IPS-18c (cell line): ENCODE measurements around the gene PRPF39.

Source experiments
- H3K4me3 ChIP-seq: 2 replicates; pipeline ENCODE4 v1.7.0; 2013; ENCODE audit warnings: low read depth, mild to moderate bottlenecking, low read length, moderate library complexity; ENCODE audit not compliant: insufficient read depth
- H3K9me3 ChIP-seq: one replicate; pipeline ENCODE4 v1.6.1; 2013; ENCODE audit warnings: mild to moderate bottlenecking, low read length, moderate library complexity; ENCODE audit not compliant: control insufficient read depth, insufficient read depth

The PRPF39 gene, protein sequence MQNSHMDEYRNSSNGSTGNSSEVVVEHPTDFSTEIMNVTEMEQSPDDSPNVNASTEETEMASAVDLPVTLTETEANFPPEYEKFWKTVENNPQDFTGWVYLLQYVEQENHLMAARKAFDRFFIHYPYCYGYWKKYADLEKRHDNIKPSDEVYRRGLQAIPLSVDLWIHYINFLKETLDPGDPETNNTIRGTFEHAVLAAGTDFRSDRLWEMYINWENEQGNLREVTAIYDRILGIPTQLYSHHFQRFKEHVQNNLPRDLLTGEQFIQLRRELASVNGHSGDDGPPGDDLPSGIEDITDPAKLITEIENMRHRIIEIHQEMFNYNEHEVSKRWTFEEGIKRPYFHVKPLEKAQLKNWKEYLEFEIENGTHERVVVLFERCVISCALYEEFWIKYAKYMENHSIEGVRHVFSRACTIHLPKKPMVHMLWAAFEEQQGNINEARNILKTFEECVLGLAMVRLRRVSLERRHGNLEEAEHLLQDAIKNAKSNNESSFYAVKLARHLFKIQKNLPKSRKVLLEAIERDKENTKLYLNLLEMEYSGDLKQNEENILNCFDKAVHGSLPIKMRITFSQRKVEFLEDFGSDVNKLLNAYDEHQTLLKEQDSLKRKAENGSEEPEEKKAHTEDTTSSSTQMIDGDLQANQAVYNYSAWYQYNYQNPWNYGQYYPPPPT

GRCh38 chr14:45083976-45084722 is at the start of gene PRPF39:
TSS of gene PRPF39 (plus strand) at chr14:45084116. CDS start at chr14:45095240, 11,124 bp downstream.
- Histone ChIP-seq H3K4me3 (peak within 1 kb of the TSS; percentile 96), H3K9me3 (no peaks in the 10 kb centered on the region)

- Histone ChIP-seq H3K9me3 (peaks cover 11% of the 10 kb centered on the region), H3K4me3 (no peak overlapping the region)
Measured at GRCh38 chr14:45034730-45035129, 49.2 kb upstream of the PRPF39 start.

DNA sequence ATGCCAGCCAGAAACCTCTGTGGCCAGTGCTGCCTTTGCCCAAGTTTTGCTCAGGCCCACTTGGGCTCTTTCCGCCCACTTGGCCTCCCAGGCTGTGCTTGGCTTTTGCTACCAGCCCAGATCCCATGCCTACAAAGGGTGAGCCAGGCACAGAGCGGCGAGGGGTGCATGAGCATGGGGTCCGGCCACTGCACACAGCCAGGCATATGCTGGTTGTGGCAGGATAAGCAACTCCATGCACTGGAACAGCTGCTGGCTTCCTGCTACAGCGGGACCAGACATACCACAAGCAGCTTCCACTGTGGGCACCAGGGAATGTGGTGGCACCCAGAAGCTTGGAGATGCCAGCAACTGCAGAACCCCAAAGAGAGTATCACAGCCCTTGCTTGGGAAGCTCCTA is 45.7 kb upstream of the PRPF39 start:
- H3K4me3 ChIP-seq = no peak overlapping the region
- H3K9me3 ChIP-seq = peaks cover 11% of the 10 kb centered on the region

DNA sequence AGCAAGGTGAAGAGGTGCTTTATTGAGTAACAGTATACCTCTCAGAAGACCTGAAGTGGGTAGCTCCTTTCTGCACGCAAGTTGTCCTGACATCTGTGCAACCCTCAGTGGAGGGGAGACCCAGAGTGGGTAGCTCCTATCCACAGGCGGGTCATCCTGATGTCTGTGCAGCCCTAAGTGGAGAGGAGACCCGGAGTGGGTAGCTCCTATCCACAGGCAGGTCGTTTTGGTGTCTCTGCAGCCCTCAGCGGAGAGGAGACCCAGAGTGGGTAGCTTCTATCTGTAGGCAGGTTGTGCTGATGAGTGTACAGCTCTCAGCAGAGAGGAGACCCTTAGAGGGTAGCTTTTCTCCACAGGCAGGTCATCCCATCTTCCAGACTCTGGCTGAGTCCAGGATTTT is 45.1 kb upstream of the PRPF39 start:
- Histone ChIP-seq H3K4me3 (no peak overlapping the region), H3K9me3 (peaks cover 11% of the 10 kb centered on the region)

- H3K4me3 ChIP-seq = no peak overlapping the region; the same call in 1 of the 2 replicates
- H3K9me3 ChIP-seq = peaks cover 11% of the 10 kb centered on the region
Measured at GRCh38 chr14:45039390-45039789, 44.5 kb upstream of the PRPF39 start.

- peaks cover 11% of the 10 kb centered on the region for H3K9me3 ChIP-seq
- no peak overlapping the region for H3K4me3 ChIP-seq
Measured at GRCh38 chr14:45041641-45042040, 42.3 kb upstream of the PRPF39 start.

DNA sequence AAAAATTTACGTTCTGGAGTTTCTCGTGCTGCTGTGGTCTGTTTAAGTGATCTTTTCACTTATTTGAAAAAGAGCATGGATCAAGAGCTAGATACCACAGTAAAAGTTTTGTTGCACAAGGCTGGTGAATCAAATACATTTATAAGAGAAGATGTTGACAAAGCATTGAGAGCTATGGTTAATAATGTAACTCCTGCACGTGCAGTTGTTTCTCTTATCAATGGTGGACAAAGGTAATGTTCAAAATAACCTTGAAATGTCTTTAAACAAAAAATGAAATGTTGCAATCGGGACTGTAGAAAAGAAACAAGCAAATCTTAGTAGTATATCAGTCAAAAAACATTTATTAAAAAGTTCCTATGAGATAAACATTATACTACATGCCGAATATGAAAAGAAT is 39.3 kb upstream of the PRPF39 start:
- H3K9me3 ChIP-seq = no peaks in the 10 kb centered on the region

DNA sequence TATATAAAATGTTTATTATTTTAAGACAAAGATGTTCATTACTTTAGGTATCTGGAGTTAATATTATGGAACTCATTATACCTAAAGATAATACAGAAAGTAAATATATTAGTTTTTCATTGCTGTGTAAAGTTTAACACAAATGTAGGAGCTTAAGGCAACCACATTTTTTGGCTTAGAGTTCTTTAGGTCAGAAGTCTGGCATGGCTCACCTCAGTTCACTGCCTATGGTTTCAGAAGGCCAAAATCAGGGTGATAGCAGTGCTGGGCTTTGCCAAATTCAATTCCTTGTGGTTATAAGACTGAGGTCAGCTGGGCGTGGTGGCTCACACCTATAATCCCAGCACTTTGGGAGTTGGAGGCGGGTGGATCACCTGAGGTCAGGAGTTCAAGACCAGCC is 35.5 kb upstream of the PRPF39 start:
- no peaks in the 10 kb centered on the region for H3K9me3 ChIP-seq
- no peak overlapping the region for H3K4me3 ChIP-seq

More for the DNA sequence above, 39.3 kb upstream of the PRPF39 start:
- H3K4me3 ChIP-seq = no peak overlapping the region

- Histone ChIP-seq H3K9me3 (no peaks in the 10 kb centered on the region), H3K4me3 (no peak overlapping the region)
Measured at GRCh38 chr14:45051180-45051579, 32.7 kb upstream of the PRPF39 start.

DNA sequence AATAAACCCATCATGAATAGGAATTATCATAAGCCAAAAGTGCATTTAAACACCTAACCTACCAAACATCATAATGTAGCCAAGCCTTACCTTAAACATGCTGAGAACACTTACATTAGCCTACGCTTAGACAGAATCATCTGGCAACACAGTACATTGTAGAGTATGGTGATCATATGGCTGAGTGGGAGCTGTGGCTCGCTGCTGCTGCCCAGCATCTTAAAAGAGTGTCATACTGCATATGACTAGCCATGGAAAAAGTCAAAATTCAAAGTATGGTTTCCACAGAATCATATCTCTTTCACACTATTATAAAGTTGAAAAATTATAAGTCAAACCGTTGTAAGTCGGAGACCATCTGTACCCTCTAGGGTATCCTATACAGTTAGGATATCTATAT is 32.0 kb upstream of the PRPF39 start:
- Histone ChIP-seq H3K9me3 (no peaks in the 10 kb centered on the region), H3K4me3 (no peak overlapping the region)

GRCh38 chr14:45057349-45057748 is 26.6 kb upstream of the PRPF39 start:
- Histone ChIP-seq H3K9me3 (no peaks in the 10 kb centered on the region), H3K4me3 (no peak overlapping the region)

DNA sequence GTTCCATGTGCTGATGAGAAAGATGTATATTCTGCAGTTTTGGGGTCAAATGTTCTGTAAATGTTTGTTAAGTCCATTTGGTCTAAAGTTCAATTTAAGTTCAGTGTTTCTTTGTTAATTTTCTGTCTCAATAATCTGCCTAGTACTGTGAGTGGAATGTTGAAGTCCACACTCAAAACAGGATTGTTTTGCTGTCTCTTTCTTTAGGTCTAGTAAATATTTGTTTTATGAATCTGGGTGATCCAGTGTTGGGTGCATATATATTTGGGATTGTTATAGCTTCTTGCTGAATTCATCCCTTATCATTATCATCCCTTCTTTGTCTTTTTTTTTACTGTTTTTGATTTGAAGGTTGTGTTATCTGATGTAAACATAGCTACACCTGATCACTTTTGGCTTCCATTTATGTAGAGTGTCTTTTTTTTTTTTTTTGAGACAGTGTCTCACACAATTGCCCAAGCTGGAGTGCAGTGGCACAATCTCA is 26.0 kb upstream of the PRPF39 start:
- H3K4me3 ChIP-seq = no peak overlapping the region
- no peaks in the 10 kb centered on the region for H3K9me3 ChIP-seq

- Histone ChIP-seq H3K4me3 (no peak overlapping the region), H3K9me3 (no peaks in the 10 kb centered on the region)
Measured at GRCh38 chr14:45060551-45060950, 23.4 kb upstream of the PRPF39 start.

DNA sequence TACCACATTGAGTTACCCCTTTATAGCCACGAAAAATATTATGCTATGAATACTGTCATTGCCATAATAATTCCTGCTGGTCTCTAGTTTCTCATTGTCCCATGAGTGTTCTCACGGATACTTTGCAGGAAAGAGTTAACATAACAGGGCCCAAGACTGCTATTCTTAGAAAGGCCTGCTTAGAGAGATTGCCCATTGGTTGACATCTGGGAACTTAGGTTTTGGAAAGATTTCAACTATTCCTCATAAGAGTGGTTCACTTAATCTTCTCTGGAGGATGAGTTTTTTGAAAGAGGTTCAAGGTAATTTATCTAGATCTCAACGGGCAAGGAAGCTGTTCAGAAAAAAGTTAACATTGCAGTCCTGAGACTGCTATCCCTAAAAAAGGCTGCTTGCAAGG is 18.4 kb upstream of the PRPF39 start:
- Histone ChIP-seq H3K4me3 (no peak overlapping the region), H3K9me3 (no peaks in the 10 kb centered on the region)

DNA sequence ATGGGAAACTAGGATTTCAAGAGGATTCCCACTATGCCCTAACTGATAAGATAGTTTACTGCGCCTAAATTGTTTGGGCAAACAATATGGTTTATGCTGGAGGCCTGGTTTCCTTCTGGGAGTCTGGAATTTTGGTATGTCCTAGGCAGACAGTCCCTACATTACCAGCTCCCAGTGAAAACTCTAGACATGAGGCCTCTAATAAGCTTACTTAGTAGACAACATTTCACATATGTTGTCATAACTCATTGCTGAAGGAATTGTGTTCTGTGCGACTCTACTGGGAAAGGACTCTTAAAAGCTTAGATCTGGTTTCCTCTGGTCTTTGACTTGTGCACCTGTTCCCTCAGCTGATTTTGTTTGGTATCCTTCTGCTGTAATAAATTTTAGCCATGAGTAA is 18.0 kb upstream of the PRPF39 start:
- Histone ChIP-seq H3K4me3 (no peak overlapping the region), H3K9me3 (no peaks in the 10 kb centered on the region)

DNA sequence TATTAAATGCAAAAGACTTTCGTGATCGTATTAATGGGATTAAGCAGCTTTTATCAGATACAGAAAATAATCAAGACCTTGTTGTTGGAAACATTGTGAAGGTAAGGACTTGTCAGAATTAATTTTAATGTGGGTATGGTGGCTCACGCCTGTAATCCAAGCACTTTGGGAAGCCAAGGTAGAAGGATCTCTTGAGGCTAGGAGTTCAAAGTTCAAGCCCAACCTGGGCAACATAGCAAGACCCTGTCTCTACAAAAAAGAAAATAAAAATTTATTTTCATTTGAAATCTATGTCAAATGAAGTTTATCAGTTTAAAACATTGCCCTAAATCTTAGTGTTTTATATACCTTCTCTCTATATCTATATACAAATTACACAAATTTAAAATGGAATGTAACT is 17.2 kb upstream of the PRPF39 start:
- H3K9me3 ChIP-seq = no peaks in the 10 kb centered on the region

GRCh38 chr14:45068396-45068795 is 15.5 kb upstream of the PRPF39 start:
- no peaks in the 10 kb centered on the region for H3K9me3 ChIP-seq

More for the DNA sequence above, 17.2 kb upstream of the PRPF39 start:
- H3K4me3 ChIP-seq = no peak overlapping the region

DNA sequence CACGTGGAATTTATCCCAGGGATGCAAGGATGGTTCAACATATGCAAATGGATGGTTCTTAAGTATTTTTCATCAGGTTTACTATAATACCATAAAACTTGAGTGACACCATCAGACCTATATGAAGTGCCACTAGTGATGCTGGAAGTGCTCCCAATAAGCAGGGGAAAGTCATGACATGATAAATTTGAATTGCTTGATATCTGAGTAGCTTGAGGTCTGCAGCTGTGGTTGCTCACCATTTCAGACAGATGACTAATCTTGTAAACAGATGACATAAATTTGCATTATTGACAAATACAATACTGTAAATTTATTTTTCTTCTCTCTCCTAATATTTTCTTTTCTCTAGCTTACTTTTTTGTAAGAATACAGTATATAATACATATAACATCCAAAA is 13.7 kb upstream of the PRPF39 start:
- H3K4me3 ChIP-seq = no peak overlapping the region
- H3K9me3 ChIP-seq = no peaks in the 10 kb centered on the region

More at GRCh38 chr14:45068396-45068795, 15.5 kb upstream of the PRPF39 start:
- H3K4me3 ChIP-seq = no peak overlapping the region
